ENCODE measurements around the gene XYLT1. TPM values are rescaled to one million over a fixed set of nuclear protein-coding genes. Genes with fewer than 3 reads are reported as not detected.

The XYLT1 gene
- total RNA-seq, 1 experiment from 2014 or later = 12.5 TPM

GRCh38 chr16:17475104-17475503, 4.3 kb upstream of the XYLT1 start:
- intact Hi-C loops (cut with micrococcal nuclease; ENCODE audit: unreplicated experiment) = no loop called here
- Mint-ChIP-seq H3K27me3 (ENCODE audit: insufficient read depth, unreplicated experiment) (no peaks in the 10 kb centered on the region), H3K4me1 (ENCODE audit: low read depth, unreplicated experiment) (peaks cover 18% of the 10 kb centered on the region), H3K27ac (ENCODE audit: unreplicated experiment) (no peak overlapping the region), H3K36me3 (ENCODE audit: insufficient read depth, unreplicated experiment) (no peaks in the 10 kb centered on the region), H3K4me3 (ENCODE audit: unreplicated experiment) (no peak overlapping the region), H3K9me3 (ENCODE audit: unreplicated experiment) (no peaks in the 10 kb centered on the region)
- peaks cover 45% of the 10 kb centered on the region for H3K4me1 ChIP-seq
- H3K9me3 ChIP-seq = no peaks in the 10 kb centered on the region
- H3K4me3 ChIP-seq (ENCODE audit: low read depth, low read length) = no peak overlapping the region
- TF ChIP-seq, protein P1, sequence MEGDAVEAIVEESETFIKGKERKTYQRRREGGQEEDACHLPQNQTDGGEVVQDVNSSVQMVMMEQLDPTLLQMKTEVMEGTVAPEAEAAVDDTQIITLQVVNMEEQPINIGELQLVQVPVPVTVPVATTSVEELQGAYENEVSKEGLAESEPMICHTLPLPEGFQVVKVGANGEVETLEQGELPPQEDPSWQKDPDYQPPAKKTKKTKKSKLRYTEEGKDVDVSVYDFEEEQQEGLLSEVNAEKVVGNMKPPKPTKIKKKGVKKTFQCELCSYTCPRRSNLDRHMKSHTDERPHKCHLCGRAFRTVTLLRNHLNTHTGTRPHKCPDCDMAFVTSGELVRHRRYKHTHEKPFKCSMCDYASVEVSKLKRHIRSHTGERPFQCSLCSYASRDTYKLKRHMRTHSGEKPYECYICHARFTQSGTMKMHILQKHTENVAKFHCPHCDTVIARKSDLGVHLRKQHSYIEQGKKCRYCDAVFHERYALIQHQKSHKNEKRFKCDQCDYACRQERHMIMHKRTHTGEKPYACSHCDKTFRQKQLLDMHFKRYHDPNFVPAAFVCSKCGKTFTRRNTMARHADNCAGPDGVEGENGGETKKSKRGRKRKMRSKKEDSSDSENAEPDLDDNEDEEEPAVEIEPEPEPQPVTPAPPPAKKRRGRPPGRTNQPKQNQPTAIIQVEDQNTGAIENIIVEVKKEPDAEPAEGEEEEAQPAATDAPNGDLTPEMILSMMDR (IDR thresholded peaks at IDR 0.05; ENCODE audit: insufficient read depth in 1 of 2, low read depth in 1 of 2, low read length in 1 of 2, severe bottlenecking in 1 of 2, unreplicated experiment in 1 of 2) = no peak
- no peaks in the 10 kb centered on the region for H3K27me3 ChIP-seq (replicated peaks; ENCODE audit: control insufficient read depth, insufficient read depth, low read length)
- no peak for DNase-seq
- POLR2A ChIA-PET = no interaction called here
- BruUV-seq (replicated peaks) = no TSS peak
- CTCF ChIA-PET = interaction anchor here (1.1 kb wide), 1 partner anchor 104 kb away, joined by 3 read pairs; no protein-coding TSS in a partner anchor
- H3K36me3 ChIP-seq (ENCODE audit: control insufficient read depth, insufficient read depth, low read length) = no peaks in the 10 kb centered on the region

DNA sequence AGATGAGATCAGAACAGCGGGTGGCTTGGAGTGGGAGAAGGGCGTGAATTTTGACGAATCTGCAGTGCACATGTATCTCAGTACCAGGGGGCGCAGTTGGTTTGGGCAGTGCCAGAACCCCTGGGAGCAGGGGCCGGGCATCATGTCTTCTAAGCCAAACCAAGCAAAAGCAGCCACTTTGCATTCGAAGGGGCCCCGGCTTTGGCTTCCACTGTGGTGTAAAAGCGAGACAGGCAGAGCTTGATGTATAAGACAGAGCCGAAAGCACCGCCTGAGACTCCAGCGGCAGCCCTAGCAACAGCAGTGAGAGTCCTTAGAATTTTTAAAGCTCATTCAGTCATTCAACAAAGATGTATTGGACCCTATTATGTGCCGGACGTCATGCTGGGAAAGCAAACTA, 3.8 kb upstream of the XYLT1 start:
- TF ChIP-seq, protein P1 (IDR thresholded peaks at IDR 0.05; ENCODE audit: insufficient read depth in 1 of 2, low read depth in 1 of 2, low read length in 1 of 2, severe bottlenecking in 1 of 2, unreplicated experiment in 1 of 2) = no peak
- Mint-ChIP-seq H3K27ac (ENCODE audit: unreplicated experiment) (no peak overlapping the region), H3K4me3 (ENCODE audit: unreplicated experiment) (no peak overlapping the region), H3K4me1 (ENCODE audit: low read depth, unreplicated experiment) (peaks cover 20% of the 10 kb centered on the region), H3K9me3 (ENCODE audit: unreplicated experiment) (no peaks in the 10 kb centered on the region), H3K27me3 (ENCODE audit: insufficient read depth, unreplicated experiment) (no peaks in the 10 kb centered on the region), H3K36me3 (ENCODE audit: insufficient read depth, unreplicated experiment) (no peaks in the 10 kb centered on the region)
- CTCF ChIA-PET = interaction anchor here (1.1 kb wide), 1 partner anchor 104 kb away, joined by 3 read pairs; no protein-coding TSS in a partner anchor
- intact Hi-C loops (cut with micrococcal nuclease; ENCODE audit: unreplicated experiment) = no loop called here
- POLR2A ChIA-PET = no interaction called here
- no peaks in the 10 kb centered on the region for H3K36me3 ChIP-seq (ENCODE audit: control insufficient read depth, insufficient read depth, low read length)
- no peaks in the 10 kb centered on the region for H3K9me3 ChIP-seq
- H3K27me3 ChIP-seq (replicated peaks; ENCODE audit: control insufficient read depth, insufficient read depth, low read length) = no peaks in the 10 kb centered on the region
- peaks cover 40% of the 10 kb centered on the region for H3K4me1 ChIP-seq
- no peak overlapping the region for H3K4me3 ChIP-seq (ENCODE audit: low read depth, low read length)
- no peak for DNase-seq
- no TSS peak for BruUV-seq (replicated peaks)

DNA sequence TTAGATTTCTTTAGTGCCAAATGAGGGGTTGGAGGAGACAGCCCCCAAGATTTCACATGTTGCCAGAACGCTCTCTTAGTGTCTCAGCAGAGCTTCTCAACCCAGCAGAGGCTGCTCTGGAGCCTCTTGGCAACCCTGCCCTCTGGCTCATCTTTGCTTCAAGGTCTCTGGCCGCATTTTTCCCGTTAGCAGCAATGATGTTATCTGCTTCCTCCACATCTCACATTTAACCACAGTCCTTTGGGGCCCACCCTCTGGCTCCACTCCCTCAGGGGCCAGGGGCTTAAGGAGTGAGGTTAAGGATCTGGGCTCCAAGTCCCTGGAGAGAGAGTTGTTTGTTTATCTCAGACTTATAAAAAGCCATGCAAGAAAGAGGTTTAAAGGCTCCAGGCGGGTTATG, 3.3 kb upstream of the XYLT1 start:
- ChIA-PET POLR2A (no interaction called here), CTCF (interaction anchor here (1.1 kb wide), 1 partner anchor 105 kb away, joined by 3 read pairs; no protein-coding TSS in a partner anchor)
- TF ChIP-seq, protein P1 (IDR thresholded peaks at IDR 0.05; ENCODE audit: insufficient read depth in 1 of 2, low read depth in 1 of 2, low read length in 1 of 2, severe bottlenecking in 1 of 2, unreplicated experiment in 1 of 2) = no peak
- DNase-seq = no peak
- Mint-ChIP-seq H3K27me3 (ENCODE audit: insufficient read depth, unreplicated experiment) (no peaks in the 10 kb centered on the region), H3K27ac (ENCODE audit: unreplicated experiment) (no peak overlapping the region), H3K4me3 (ENCODE audit: unreplicated experiment) (no peak overlapping the region), H3K36me3 (ENCODE audit: insufficient read depth, unreplicated experiment) (no peaks in the 10 kb centered on the region), H3K4me1 (ENCODE audit: low read depth, unreplicated experiment) (peaks cover 24% of the 10 kb centered on the region), H3K9me3 (ENCODE audit: unreplicated experiment) (no peaks in the 10 kb centered on the region)
- no TSS peak for BruUV-seq (replicated peaks)
- Histone ChIP-seq H3K4me3 (ENCODE audit: low read depth, low read length) (no peak overlapping the region), H3K36me3 (ENCODE audit: control insufficient read depth, insufficient read depth, low read length) (no peaks in the 10 kb centered on the region), H3K4me1 (peaks cover 39% of the 10 kb centered on the region), H3K27me3 (replicated peaks; ENCODE audit: control insufficient read depth, insufficient read depth, low read length) (no peaks in the 10 kb centered on the region), H3K9me3 (no peaks in the 10 kb centered on the region)
- intact Hi-C loops (cut with micrococcal nuclease; ENCODE audit: unreplicated experiment) = no loop called here
